PC-3 (cell line): ENCODE results near the gene PDX1. TPM values are rescaled to one million over a fixed set of nuclear protein-coding genes. Genes with fewer than 3 reads are reported as not detected.

Experiments
- ATAC-seq: fragments of 200-7000 bp; cut with Tn5 transposase; 2 replicates; pipeline ENCODE4 v1.9.1; 2020; ENCODE audit warnings: mild to moderate bottlenecking, moderate library complexity
- BruUV-seq: library from RNA; stranded (reverse); fragments of 400-500 nt; replicated peaks from 2 replicates; lab custom pipeline; 2021; lab: Mats Ljungman, UMichigan
- CTCF ChIA-PET: fragments of 300-600 bp; sonication (Branson Sonifier 250); formaldehyde crosslinking; loops from one replicate; lab custom pipeline; 2022; ENCODE audit warnings: antibody characterized with exemption; lab: Charles Lee
- POLR2A ChIA-PET: fragments of 300-600 bp; sonication (Branson Sonifier 250); formaldehyde crosslinking; loops from one replicate; lab custom pipeline; 2022; ENCODE audit warnings: antibody characterized with exemption; ENCODE audit not compliant: unreplicated experiment; lab: Charles Lee
- DNase-seq: peaks from one replicate; pipeline ENCODE4 v3.0.0-alpha.2; 2015
- H2AFZ ChIP-seq: fragments of 300-600 bp; sonication (generic); 2 replicates; pipeline ENCODE4 v1.6.0; 2016; ENCODE audit warnings: antibody characterized with exemption, low read length
- H3F3A ChIP-seq: fragments of 300-600 bp; sonication (generic); one replicate; pipeline ENCODE4 v1.6.0; 2017; ENCODE audit warnings: antibody characterized with exemption, low read length, control low read depth, mild to moderate bottlenecking; ENCODE audit not compliant: unreplicated experiment
- H3K27ac ChIP-seq: fragments of 300-600 bp; sonication (generic); 2 replicates; pipeline ENCODE4 v1.5.1; 2016; ENCODE audit warnings: mild to moderate bottlenecking, low read length
- H3K27me3 ChIP-seq: fragments of 300-600 bp; sonication (generic); 2 replicates; pipeline ENCODE4 v1.6.1; 2016; ENCODE audit warnings: low read length, mixed read lengths
- H3K36me3 ChIP-seq: fragments of 300-600 bp; sonication (generic); 2 replicates; pipeline ENCODE4 v1.6.1; 2016; ENCODE audit warnings: low read depth, mixed run types, low read length, mixed read lengths
- H3K4me1 ChIP-seq: fragments of 300-600 bp; sonication (generic); 2 replicates; pipeline ENCODE4 v1.5.1; 2016; ENCODE audit warnings: low read length; ENCODE audit not compliant: insufficient read depth
- H3K4me2 ChIP-seq: fragments of 300-600 bp; sonication (generic); 2 replicates; pipeline ENCODE4 v1.6.0; 2016; ENCODE audit warnings: low read length
- H3K4me3 ChIP-seq: fragments of 300-600 bp; sonication (generic); 2 replicates; pipeline ENCODE4 v1.5.1; 2016; ENCODE audit warnings: mild to moderate bottlenecking, low read length, mixed read lengths
- H3K79me2 ChIP-seq: fragments of 300-600 bp; sonication (generic); 2 replicates; pipeline ENCODE4 v1.6.1; 2017; ENCODE audit warnings: low read length, mixed read lengths
- H3K9ac ChIP-seq: fragments of 300-600 bp; sonication (generic); 2 replicates; pipeline ENCODE4 v1.6.0; 2016; ENCODE audit warnings: mild to moderate bottlenecking, low read length
- H3K9me2 ChIP-seq: fragments of 300-600 bp; sonication (generic); replicated peaks from 2 replicates; pipeline ENCODE4 v1.6.1; 2016; ENCODE audit warnings: mixed run types, low read length, mixed read lengths
- H3K9me3 ChIP-seq: fragments of 300-600 bp; sonication (generic); 2 replicates; pipeline ENCODE4 v1.6.1; 2016; ENCODE audit warnings: low read length, mixed read lengths
- H4K20me1 ChIP-seq: fragments of 300-600 bp; sonication (generic); 2 replicates; pipeline ENCODE4 v1.6.1; 2016; ENCODE audit warnings: low read length, mixed read lengths
- EZH2 ChIP-seq: fragments of 300-600 bp; sonication (generic); IDR thresholded peaks from one replicate; pipeline ENCODE4 v1.6.1; 2017; ENCODE audit warnings: antibody characterized with exemption, mild to moderate bottlenecking, low read length; ENCODE audit not compliant: unreplicated experiment
- EZH2phosphoT487 ChIP-seq: fragments of 300-600 bp; sonication (generic); IDR thresholded peaks from 2 replicates; pipeline ENCODE4 v1.6.1; 2018; ENCODE audit warnings: mild to moderate bottlenecking, antibody characterized with exemption, low read length, borderline replicate concordance
- intact Hi-C: fragments of 100-400 bp; cut with micrococcal nuclease; formaldehyde crosslinking; loops from 2 replicates; pipeline ENCODE4 v1.9.0; 2023
- total RNA-seq: library from RNA; depleted of rRNA; stranded (reverse); fragments of >200 nt; gene quantifications from 2 replicates; pipeline ENCODE4 v1.2.3, GENCODE V29; 2014
- TF ChIP-seq, protein P1 (sequence below): fragments of 300-600 bp; sonication (generic); conservative IDR thresholded peaks from 2 replicates; pipeline ENCODE4 v1.5.1; 2017; ENCODE audit warnings: antibody characterized with exemption, low read depth, mild to moderate bottlenecking, low read length

PDX1 gene
- total RNA-seq, 1 experiment from 2014 or later = not detected

DNA sequence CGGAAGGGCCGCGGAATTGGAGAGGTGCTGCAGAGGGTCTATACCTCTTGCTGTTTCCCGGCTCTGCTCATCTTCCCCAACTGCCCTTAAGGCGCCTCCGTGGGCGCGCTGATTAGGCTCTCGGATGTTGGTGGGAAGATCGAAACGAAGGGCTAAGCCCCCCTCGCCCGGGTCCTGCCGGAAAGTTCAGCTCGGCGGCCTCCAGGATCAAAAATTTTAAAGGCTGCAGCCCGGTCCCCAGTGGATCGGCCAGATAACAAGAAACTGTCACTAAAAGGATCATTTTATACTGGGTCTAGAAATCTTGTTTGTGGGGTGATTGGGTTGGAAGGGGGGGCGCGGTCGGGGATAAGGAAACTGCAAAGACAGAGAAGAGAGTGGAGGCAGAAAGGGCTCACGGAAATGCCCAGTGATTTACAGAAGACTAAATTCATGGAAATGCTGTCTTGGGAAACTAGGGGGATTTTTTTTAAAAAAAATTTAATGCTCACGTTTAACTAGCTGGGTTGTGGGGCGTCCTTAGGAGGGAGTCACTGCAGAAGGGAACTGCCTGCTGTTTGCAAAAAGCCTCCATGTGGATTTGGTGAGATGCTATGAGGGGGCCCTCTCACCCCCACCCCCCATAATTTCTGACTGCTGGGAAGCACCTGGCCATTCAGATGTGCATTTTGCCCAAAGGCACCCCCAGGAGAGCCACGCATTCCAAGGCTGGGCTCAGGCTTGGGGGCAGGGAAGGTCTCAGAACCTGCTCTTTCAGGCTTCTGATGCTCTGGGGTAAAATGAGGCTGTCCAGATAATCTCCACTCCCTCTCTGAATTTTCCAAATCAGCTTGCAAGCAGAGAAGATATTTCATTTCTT is 41.7 kb downstream of the PDX1 start:
- ATAC-seq = no peak
- H3K27ac ChIP-seq = no peak overlapping the region
- no peak for DNase-seq
- peak overlapping the region; percentile 61 for H3K4me3 ChIP-seq
- H3K4me1 ChIP-seq = peaks cover 28% of the 10 kb centered on the region
- no peaks in the 10 kb centered on the region for H3K36me3 ChIP-seq
- no peaks in the 10 kb centered on the region for H3F3A ChIP-seq
- peak overlapping the region; percentile 29; the same call in 1 of the 2 replicates for H3K9ac ChIP-seq
- H3K9me3 ChIP-seq = no peaks in the 10 kb centered on the region
- no peaks in the 10 kb centered on the region for H4K20me1 ChIP-seq
- H3K79me2 ChIP-seq = no peaks in the 10 kb centered on the region
- ChIA-PET POLR2A (no interaction called here), CTCF (interaction anchor here (0.6 to 0.7 kb wide), 2 partner anchors 92 to 977 kb away, joined by 4 read pairs; no protein-coding TSS in a partner anchor)
- peaks cover 30% of the 10 kb centered on the region for H3K27me3 ChIP-seq
- H3K9me2 ChIP-seq = no peaks in the 10 kb centered on the region
- peak overlapping the region; percentile 84 for H3K4me2 ChIP-seq
- BruUV-seq = no TSS peak
- H2AFZ ChIP-seq = peak overlapping the region; percentile 67
- intact Hi-C loops = no loop called here
- TF ChIP-seq EZH2phosphoT487 (no peak), EZH2 (no peak)
- TF ChIP-seq, protein P1, sequence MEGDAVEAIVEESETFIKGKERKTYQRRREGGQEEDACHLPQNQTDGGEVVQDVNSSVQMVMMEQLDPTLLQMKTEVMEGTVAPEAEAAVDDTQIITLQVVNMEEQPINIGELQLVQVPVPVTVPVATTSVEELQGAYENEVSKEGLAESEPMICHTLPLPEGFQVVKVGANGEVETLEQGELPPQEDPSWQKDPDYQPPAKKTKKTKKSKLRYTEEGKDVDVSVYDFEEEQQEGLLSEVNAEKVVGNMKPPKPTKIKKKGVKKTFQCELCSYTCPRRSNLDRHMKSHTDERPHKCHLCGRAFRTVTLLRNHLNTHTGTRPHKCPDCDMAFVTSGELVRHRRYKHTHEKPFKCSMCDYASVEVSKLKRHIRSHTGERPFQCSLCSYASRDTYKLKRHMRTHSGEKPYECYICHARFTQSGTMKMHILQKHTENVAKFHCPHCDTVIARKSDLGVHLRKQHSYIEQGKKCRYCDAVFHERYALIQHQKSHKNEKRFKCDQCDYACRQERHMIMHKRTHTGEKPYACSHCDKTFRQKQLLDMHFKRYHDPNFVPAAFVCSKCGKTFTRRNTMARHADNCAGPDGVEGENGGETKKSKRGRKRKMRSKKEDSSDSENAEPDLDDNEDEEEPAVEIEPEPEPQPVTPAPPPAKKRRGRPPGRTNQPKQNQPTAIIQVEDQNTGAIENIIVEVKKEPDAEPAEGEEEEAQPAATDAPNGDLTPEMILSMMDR = no peak

DNA sequence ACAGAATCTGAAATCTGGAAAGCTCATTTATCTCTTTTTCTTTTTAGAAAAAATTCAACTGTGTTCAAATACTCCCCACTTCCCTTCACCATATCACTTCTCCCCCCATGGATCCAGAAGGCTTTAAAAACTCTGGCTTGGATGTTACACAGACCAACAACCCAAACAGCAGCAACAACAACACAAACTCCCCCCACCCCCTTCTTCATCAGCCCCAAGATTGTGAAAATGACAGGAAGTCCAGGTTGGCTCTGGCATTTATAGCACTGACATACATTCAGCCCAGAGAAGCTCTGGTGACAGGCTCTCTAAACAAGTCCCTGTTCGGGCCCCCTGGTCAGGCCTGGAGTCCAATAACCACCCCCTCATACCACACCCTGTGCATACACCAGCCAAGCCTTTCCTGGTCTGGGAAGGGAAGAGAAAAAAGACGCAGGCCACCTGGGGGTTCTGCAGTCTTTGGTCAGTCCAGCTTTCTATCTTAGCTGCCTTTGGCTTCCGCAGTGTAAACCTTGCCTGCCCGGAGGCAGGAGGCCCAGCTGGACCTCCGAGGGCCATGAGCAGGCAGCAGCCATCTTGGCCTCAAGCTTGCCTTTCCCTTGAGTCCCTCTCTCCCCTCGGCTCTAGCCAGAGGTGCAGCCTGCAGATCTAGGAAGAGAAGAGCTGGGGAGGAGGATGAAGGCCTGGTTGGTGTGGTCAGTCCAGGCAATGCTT is 42.5 kb downstream of the PDX1 start:
- H3K36me3 ChIP-seq = no peaks in the 10 kb centered on the region
- no TSS peak for BruUV-seq
- H3K9me2 ChIP-seq = no peaks in the 10 kb centered on the region
- H3K79me2 ChIP-seq = no peaks in the 10 kb centered on the region
- no peak overlapping the region for H3K4me2 ChIP-seq
- no peak overlapping the region for H2AFZ ChIP-seq
- ChIA-PET CTCF (interaction anchor here (0.6 kb wide), 1 partner anchor 978 kb away, joined by 4 read pairs; no protein-coding TSS in a partner anchor), POLR2A (no interaction called here)
- H3K9ac ChIP-seq = no peak overlapping the region
- no peak overlapping the region for H3K27ac ChIP-seq
- no peaks in the 10 kb centered on the region for H4K20me1 ChIP-seq
- peaks cover 38% of the 10 kb centered on the region for H3K27me3 ChIP-seq
- H3F3A ChIP-seq = no peaks in the 10 kb centered on the region
- H3K4me1 ChIP-seq = peaks cover 22% of the 10 kb centered on the region
- ATAC-seq (no peak), DNase-seq (no peak)
- TF ChIP-seq EZH2phosphoT487 (no peak), EZH2 (no peak)
- intact Hi-C loops = no loop called here
- H3K9me3 ChIP-seq = no peaks in the 10 kb centered on the region
- no peak overlapping the region for H3K4me3 ChIP-seq

DNA sequence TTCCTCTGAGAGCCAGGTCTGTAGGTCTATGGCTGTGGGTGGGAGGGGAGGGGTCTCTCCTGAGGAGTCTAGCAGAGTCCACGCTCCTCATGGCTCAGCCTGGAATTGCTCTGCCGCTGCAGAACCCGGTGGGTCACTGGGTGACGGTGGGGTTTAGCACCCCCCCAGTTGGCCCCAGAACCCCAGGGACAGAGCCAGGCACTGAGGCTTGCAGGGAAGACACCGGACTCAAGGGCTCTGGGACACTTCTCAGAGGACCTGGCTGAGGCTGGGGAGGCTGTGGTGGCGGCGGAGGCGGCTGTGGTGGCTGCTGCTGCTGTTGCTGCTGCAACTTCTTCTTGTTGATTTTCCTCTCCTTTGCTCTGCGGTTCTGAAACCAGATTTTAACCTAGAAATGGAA is 43.2 kb downstream of the PDX1 start:
- H3K27me3 ChIP-seq = peaks cover 45% of the 10 kb centered on the region
- H3K9me3 ChIP-seq = no peaks in the 10 kb centered on the region
- no peak overlapping the region for H3K9ac ChIP-seq
- no peak overlapping the region for H3K27ac ChIP-seq
- TF ChIP-seq EZH2 = no peak
- no peak for TF ChIP-seq EZH2phosphoT487
- TF ChIP-seq, protein P1 = no peak
- BruUV-seq = no TSS peak
- no peaks in the 10 kb centered on the region for H3K9me2 ChIP-seq
- intact Hi-C loops = no loop called here
- no peak for ATAC-seq
- DNase-seq = no peak
- H3K36me3 ChIP-seq = no peaks in the 10 kb centered on the region
- H2AFZ ChIP-seq = no peak overlapping the region
- no peak overlapping the region for H3K4me3 ChIP-seq
- ChIA-PET POLR2A (no interaction called here), CTCF (no interaction called here)
- H3K4me1 ChIP-seq = peaks cover 17% of the 10 kb centered on the region
- H4K20me1 ChIP-seq = no peaks in the 10 kb centered on the region
- H3K79me2 ChIP-seq = no peaks in the 10 kb centered on the region
- no peak overlapping the region for H3K4me2 ChIP-seq
- H3F3A ChIP-seq = no peaks in the 10 kb centered on the region
